GM21723 (cell line): ENCODE measurements around the gene UFD1.

ENCODE experiments used
- ATAC-seq: cut with Tn5 transposase; IDR thresholded peaks from one replicate; pipeline ENCODE4 v1.9.1; 2021; ENCODE audit warnings: mild to moderate bottlenecking, moderate library complexity; ENCODE audit not compliant: unreplicated experiment

The UFD1 gene

GRCh38 chr22:19497245-19497644 lies 18.3 kb upstream of the UFD1 start:
- ATAC-seq: no peak

- no peak for ATAC-seq
Measured at GRCh38 chr22:19496324-19496630, 17.3 kb upstream of the UFD1 start.

GRCh38 chr22:19495562-19496323 lies 16.8 kb upstream of the UFD1 start:
- ATAC-seq: no peak

- ATAC-seq: no peak
Measured at GRCh38 chr22:19494676-19495173, 15.7 kb upstream of the UFD1 start.

- no peak for ATAC-seq
Measured at GRCh38 chr22:19494001-19494560, 15.1 kb upstream of the UFD1 start.

- ATAC-seq: no peak
Measured at GRCh38 chr22:19492504-19493174, 13.6 kb upstream of the UFD1 start.

- no peak for ATAC-seq
Measured at GRCh38 chr22:19490628-19491230, 11.7 kb upstream of the UFD1 start.

- no peak for ATAC-seq
Measured at GRCh38 chr22:19488884-19489843, 10.2 kb upstream of the UFD1 start.

GRCh38 chr22:19488285-19488684 lies 9.3 kb upstream of the UFD1 start:
- ATAC-seq: no peak

- no peak for ATAC-seq
Measured at GRCh38 chr22:19483481-19484244, 4.7 kb upstream of the UFD1 start.

GRCh38 chr22:19482297-19482696 lies 3.3 kb upstream of the UFD1 start:
- no peak for ATAC-seq

GRCh38 chr22:19480789-19481188 lies 1.8 kb upstream of the UFD1 start:
- no peak for ATAC-seq

- ATAC-seq: peak; percentile 5
Measured at GRCh38 chr22:19480173-19480568, 1.2 kb upstream of the UFD1 start.

GRCh38 chr22:19479355-19480172 lies 571 bp upstream of the UFD1 start, which contains the start of gene CDC45:
Gene CDC45 (plus strand): TSS chr22:19479920. CDS start chr22:19479969, 49 bp downstream.
- peak; percentile 83 for ATAC-seq

- ATAC-seq: no peak
Measured at GRCh38 chr22:19478045-19478900, 720 bp downstream of the UFD1 start.

- ATAC-seq: no peak
Measured at GRCh38 chr22:19477321-19478044, 1.5 kb downstream of the UFD1 start.

- no peak for ATAC-seq
Measured at GRCh38 chr22:19476023-19476422, 3.0 kb downstream of the UFD1 start.
